Measurements from ENCODE around the gene KLHDC8B.

DNA sequence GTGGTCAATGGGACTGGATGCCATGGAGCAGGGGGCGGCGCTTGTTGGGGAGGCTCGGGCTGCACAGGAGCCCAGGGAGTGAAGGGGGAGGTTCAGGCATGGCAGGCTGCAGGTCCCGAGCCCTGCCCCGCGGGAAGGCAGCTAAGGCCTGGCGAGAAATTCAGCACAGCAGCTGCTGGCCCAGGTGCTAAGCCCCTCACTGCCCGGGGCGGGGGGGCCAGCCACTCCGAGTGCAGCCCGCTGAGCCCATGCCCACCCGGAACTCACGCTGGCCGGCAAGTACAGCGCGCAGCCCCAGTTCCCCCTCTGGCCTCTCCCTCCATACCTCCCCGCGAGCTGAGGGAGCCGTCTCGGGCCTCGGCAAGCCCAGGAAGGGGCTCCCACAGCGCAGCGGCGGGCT, 11.3 kb downstream of the KLHDC8B start:
- no peak for TF ChIP-seq POLR2A (IDR thresholded peaks at IDR 0.05; ENCODE audit: low read depth, low read length)
- no peak for TF ChIP-seq TAF1 (IDR thresholded peaks at IDR 0.05; ENCODE audit: borderline replicate concordance, low read depth, low read length)
- no peak for TF ChIP-seq POLR2AphosphoS5 (IDR thresholded peaks at IDR 0.05; ENCODE audit: low read depth, low read length)
